HepG2 (cell line): Measurements from ENCODE around the gene AP3D1. TPM values are rescaled to one million over a fixed set of nuclear protein-coding genes. Genes with fewer than 3 reads are reported as not detected.
A peak's percentile ranks its signal among the peaks of the same experiment; 100 is the strongest.

Experiments
- ATRX ChIP-seq: sonication (generic); formaldehyde crosslinking; IDR thresholded peaks from 2 replicates; pipeline ENCODE4 v1.4.0; 2020; ENCODE audit warnings: missing genetic modification reagents, borderline replicate concordance
- CEBPB ChIP-seq: IDR thresholded peaks from 2 replicates; pipeline ENCODE4 v1.6.1; 2011; ENCODE audit warnings: low read depth, low read length, improper control_type of control experiment, borderline replicate concordance
- HMG20B ChIP-seq: conservative IDR thresholded peaks from 2 replicates; pipeline ENCODE4 v1.6.1; 2016; ENCODE audit warnings: missing genetic modification reagents, missing compliant biosample characterization
- ISX ChIP-seq: sonication (generic); formaldehyde crosslinking; conservative IDR thresholded peaks from 2 replicates; pipeline ENCODE4 v1.5.0; 2020; ENCODE audit warnings: missing genetic modification reagents
- KLF16 ChIP-seq, 2 experiments: sonication (generic) in 1 of 2; formaldehyde crosslinking in 1 of 2; IDR thresholded peaks; 2 replicates each; pipeline versions ENCODE4 v1.6.1 to v1.8.0; 2016 to 2023; ENCODE audit warnings: missing genetic modification reagents in 2 of 2, missing compliant biosample characterization in 1 of 2
- MIER2 ChIP-seq: IDR thresholded peaks from 2 replicates; pipeline ENCODE4 v1.6.1; 2016; ENCODE audit warnings: missing biosample characterization, missing genetic modification reagents
- MLLT10 ChIP-seq: sonication (generic); formaldehyde crosslinking; IDR thresholded peaks from 2 replicates; pipeline ENCODE4 v1.4.0; 2020; ENCODE audit warnings: missing genetic modification reagents
- PTBP1 ChIP-seq: fragments of 200-400 bp; formaldehyde crosslinking; IDR thresholded peaks from 2 replicates; pipeline ENCODE4 v1.6.1; 2018; ENCODE audit warnings: low read length, low read depth; ENCODE audit not compliant: poor library complexity, severe bottlenecking
- ZFP41 ChIP-seq: sonication (generic); formaldehyde crosslinking; IDR thresholded peaks from 2 replicates; pipeline ENCODE4 v1.4.0; 2020; ENCODE audit warnings: mild to moderate bottlenecking, missing genetic modification reagents, borderline replicate concordance
- ZNF17 ChIP-seq: sonication (generic); formaldehyde crosslinking; IDR thresholded peaks from 2 replicates; pipeline ENCODE4 v1.5.0; 2020; ENCODE audit warnings: mild to moderate bottlenecking, missing genetic modification reagents
- ZNF260 ChIP-seq: sonication (generic); formaldehyde crosslinking; IDR thresholded peaks from 2 replicates; pipeline ENCODE4 v1.4.0; 2020; ENCODE audit warnings: missing genetic modification reagents, low read depth, mild to moderate bottlenecking, borderline replicate concordance
- ZNF549 ChIP-seq: sonication (generic); formaldehyde crosslinking; IDR thresholded peaks from 2 replicates; pipeline ENCODE4 v1.5.0; 2020; ENCODE audit warnings: missing genetic modification reagents
- ZNF703 ChIP-seq: sonication (generic); formaldehyde crosslinking; IDR thresholded peaks from 2 replicates; pipeline ENCODE4 v1.5.1; 2020; ENCODE audit warnings: missing genetic modification reagents, mild to moderate bottlenecking, moderate library complexity, borderline replicate concordance
- polyA plus RNA-seq, 8 experiments: library from polyadenylated mRNA; depleted of rRNA in 3 of 8; stranded (reverse) in 7 of 8; unstranded in 1 of 8; fragments of >200 nt; fragmentation: Illumina TruSeq in 4 of 8; extraction: Trizol in 4 of 8; gene quantifications; 2 replicates each; pipeline versions ENCODE4 v1.2.1 to v1.2.3, GENCODE V29; 2011 to 2016; ENCODE audit warnings: low read depth in 4 of 8, missing spikeins in 1 of 8, mixed read lengths in 1 of 8; ENCODE audit not compliant: insufficient read depth in 1 of 8
- total RNA-seq, 5 experiments: library from RNA; depleted of rRNA; stranded (reverse); fragments of >200 nt; fragmentation: Illumina TruSeq; extraction: Trizol; gene quantifications; 2 replicates each; pipeline ENCODE4 v1.2.3, GENCODE V29; 2016; ENCODE audit warnings: low read depth in 1 of 5
- TF ChIP-seq, protein P1 (sequence below): sonication (generic); formaldehyde crosslinking; IDR thresholded peaks from 2 replicates; pipeline ENCODE4 v1.4.0; 2020; ENCODE audit warnings: low read depth, mild to moderate bottlenecking, missing genetic modification reagents
- TF ChIP-seq, protein P2 (sequence below): sonication (generic); formaldehyde crosslinking; IDR thresholded peaks from 2 replicates; pipeline ENCODE4 v1.4.0; 2020; ENCODE audit warnings: missing genetic modification reagents
- TF ChIP-seq, protein P3 (sequence below): IDR thresholded peaks from 2 replicates; pipeline ENCODE4 v1.6.1; 2016; ENCODE audit warnings: low read depth, control low read depth
- TF ChIP-seq, protein P4 (sequence below): sonication (generic); formaldehyde crosslinking; IDR thresholded peaks from 2 replicates; pipeline ENCODE4 v1.8.1; 2023; ENCODE audit warnings: missing genetic modification reagents, mild to moderate bottlenecking, borderline replicate concordance
- TF ChIP-seq, protein P5 (sequence below): sonication (generic); formaldehyde crosslinking; IDR thresholded peaks from 2 replicates; pipeline ENCODE4 v1.5.1; 2020; ENCODE audit warnings: missing genetic modification reagents, mild to moderate bottlenecking, borderline replicate concordance
- TF ChIP-seq, protein P6 (sequence below): sonication (generic); formaldehyde crosslinking; conservative IDR thresholded peaks from 2 replicates; pipeline ENCODE4 v1.8.0; 2022; ENCODE audit warnings: low read depth, missing genetic modification reagents

Gene AP3D1
- total and polyA plus RNA-seq, 2 of the 13 experiments (the other 11 are each of a cell fraction or from before 2014, with no cell fraction given): 68.0 to 82.6 TPM

DNA sequence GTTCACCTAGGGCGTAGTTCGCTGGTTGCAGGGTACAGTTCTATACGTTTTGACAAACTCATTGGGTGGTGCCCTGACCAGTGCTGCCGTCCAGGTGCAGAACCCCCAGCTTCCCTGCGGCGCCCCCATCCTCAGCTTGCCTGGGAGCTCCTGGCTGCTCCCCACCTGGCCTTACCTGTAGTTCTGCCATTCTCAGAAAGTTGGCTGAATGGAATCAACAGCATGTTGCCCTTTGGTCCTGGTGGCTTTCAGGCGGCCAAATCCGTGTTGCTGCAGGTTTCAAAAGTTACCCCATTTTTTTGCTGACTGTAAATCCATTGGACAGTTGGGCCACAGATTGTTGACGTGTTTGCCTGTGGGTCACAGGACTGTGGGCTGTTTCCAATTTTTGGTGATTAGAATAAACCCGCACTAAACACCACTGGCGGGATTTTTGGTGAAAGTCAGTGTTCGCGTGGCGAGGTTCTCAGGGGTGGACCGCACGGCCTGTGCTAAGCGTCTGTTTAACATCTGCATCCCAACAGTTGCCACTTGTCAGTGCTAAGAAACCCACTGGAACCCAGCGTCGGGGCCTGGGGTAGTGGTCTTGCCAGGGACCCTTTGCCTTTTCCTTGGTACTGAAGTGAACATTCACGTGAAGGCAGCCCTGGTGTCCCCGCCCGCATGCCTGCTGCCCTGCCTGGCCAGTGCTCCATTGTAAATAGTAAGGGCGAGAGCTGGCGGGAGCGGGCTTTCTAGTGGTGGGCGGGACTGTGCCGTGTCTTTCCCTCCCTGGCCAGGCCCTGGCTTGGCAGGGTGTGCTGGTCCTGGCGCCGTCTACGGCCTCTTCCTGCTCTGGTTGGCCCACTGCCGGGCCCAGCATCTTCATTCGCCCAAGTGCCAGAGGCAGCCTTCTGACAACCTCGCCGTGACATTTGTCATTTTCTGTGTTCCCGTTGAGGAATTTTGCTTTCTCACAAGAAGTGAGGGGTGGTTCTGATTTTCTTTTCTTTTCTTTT, 15.7 kb upstream of the AP3D1 start (continued):
- TF ChIP-seq, protein P1, sequence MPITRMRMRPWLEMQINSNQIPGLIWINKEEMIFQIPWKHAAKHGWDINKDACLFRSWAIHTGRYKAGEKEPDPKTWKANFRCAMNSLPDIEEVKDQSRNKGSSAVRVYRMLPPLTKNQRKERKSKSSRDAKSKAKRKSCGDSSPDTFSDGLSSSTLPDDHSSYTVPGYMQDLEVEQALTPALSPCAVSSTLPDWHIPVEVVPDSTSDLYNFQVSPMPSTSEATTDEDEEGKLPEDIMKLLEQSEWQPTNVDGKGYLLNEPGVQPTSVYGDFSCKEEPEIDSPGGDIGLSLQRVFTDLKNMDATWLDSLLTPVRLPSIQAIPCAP (CRISPR knock-in tag): no peak
- TF ChIP-seq CEBPB: 0 out of 2 replicates have a peak, but pooled peaks have one; percentile 1
- no peak; the same call in 1 of the 2 replicates for TF ChIP-seq ISX (CRISPR knock-in tag)
- TF ChIP-seq, protein P2, sequence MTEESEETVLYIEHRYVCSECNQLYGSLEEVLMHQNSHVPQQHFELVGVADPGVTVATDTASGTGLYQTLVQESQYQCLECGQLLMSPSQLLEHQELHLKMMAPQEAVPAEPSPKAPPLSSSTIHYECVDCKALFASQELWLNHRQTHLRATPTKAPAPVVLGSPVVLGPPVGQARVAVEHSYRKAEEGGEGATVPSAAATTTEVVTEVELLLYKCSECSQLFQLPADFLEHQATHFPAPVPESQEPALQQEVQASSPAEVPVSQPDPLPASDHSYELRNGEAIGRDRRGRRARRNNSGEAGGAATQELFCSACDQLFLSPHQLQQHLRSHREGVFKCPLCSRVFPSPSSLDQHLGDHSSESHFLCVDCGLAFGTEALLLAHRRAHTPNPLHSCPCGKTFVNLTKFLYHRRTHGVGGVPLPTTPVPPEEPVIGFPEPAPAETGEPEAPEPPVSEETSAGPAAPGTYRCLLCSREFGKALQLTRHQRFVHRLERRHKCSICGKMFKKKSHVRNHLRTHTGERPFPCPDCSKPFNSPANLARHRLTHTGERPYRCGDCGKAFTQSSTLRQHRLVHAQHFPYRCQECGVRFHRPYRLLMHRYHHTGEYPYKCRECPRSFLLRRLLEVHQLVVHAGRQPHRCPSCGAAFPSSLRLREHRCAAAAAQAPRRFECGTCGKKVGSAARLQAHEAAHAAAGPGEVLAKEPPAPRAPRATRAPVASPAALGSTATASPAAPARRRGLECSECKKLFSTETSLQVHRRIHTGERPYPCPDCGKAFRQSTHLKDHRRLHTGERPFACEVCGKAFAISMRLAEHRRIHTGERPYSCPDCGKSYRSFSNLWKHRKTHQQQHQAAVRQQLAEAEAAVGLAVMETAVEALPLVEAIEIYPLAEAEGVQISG (CRISPR knock-in tag): 0 out of 2 replicates have a peak, but pooled peaks have one; percentile 31
- no peak for TF ChIP-seq MLLT10 (CRISPR knock-in tag)
- no peak for TF ChIP-seq MIER2 (CRISPR knock-in tag)
- TF ChIP-seq, protein P3, sequence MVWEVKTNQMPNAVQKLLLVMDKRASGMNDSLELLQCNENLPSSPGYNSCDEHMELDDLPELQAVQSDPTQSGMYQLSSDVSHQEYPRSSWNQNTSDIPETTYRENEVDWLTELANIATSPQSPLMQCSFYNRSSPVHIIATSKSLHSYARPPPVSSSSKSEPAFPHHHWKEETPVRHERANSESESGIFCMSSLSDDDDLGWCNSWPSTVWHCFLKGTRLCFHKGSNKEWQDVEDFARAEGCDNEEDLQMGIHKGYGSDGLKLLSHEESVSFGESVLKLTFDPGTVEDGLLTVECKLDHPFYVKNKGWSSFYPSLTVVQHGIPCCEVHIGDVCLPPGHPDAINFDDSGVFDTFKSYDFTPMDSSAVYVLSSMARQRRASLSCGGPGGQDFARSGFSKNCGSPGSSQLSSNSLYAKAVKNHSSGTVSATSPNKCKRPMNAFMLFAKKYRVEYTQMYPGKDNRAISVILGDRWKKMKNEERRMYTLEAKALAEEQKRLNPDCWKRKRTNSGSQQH: peak; percentile 29; the same call in 1 of the 2 replicates
- TF ChIP-seq ZFP41 (CRISPR knock-in tag): no peak
- no peak for TF ChIP-seq PTBP1
- TF ChIP-seq, protein P4, sequence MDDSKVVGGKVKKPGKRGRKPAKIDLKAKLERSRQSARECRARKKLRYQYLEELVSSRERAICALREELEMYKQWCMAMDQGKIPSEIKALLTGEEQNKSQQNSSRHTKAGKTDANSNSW: no peak
- no peak for TF ChIP-seq ZNF549
- no peak for TF ChIP-seq ATRX (CRISPR knock-in tag)
- TF ChIP-seq ZNF703 (CRISPR knock-in tag): no peak
- TF ChIP-seq, protein P5, sequence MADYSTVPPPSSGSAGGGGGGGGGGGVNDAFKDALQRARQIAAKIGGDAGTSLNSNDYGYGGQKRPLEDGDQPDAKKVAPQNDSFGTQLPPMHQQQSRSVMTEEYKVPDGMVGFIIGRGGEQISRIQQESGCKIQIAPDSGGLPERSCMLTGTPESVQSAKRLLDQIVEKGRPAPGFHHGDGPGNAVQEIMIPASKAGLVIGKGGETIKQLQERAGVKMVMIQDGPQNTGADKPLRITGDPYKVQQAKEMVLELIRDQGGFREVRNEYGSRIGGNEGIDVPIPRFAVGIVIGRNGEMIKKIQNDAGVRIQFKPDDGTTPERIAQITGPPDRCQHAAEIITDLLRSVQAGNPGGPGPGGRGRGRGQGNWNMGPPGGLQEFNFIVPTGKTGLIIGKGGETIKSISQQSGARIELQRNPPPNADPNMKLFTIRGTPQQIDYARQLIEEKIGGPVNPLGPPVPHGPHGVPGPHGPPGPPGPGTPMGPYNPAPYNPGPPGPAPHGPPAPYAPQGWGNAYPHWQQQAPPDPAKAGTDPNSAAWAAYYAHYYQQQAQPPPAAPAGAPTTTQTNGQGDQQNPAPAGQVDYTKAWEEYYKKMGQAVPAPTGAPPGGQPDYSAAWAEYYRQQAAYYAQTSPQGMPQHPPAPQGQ (CRISPR knock-in tag): no peak
- no peak for TF ChIP-seq ZNF17 (CRISPR knock-in tag)
- TF ChIP-seq KLF16 (CRISPR knock-in tag; IDR thresholded peaks at IDR 0.05): peak in 1 of 2 experiments; percentile 22; a peak in 1 of 4 replicates
- TF ChIP-seq ZNF260 (CRISPR knock-in tag): no peak
- TF ChIP-seq, protein P6, sequence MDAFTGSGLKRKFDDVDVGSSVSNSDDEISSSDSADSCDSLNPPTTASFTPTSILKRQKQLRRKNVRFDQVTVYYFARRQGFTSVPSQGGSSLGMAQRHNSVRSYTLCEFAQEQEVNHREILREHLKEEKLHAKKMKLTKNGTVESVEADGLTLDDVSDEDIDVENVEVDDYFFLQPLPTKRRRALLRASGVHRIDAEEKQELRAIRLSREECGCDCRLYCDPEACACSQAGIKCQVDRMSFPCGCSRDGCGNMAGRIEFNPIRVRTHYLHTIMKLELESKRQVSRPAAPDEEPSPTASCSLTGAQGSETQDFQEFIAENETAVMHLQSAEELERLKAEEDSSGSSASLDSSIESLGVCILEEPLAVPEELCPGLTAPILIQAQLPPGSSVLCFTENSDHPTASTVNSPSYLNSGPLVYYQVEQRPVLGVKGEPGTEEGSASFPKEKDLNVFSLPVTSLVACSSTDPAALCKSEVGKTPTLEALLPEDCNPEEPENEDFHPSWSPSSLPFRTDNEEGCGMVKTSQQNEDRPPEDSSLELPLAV (CRISPR knock-in tag): no peak
- no peak for TF ChIP-seq HMG20B (CRISPR knock-in tag)
